ENCODE data around the gene NSUN2.

DNA sequence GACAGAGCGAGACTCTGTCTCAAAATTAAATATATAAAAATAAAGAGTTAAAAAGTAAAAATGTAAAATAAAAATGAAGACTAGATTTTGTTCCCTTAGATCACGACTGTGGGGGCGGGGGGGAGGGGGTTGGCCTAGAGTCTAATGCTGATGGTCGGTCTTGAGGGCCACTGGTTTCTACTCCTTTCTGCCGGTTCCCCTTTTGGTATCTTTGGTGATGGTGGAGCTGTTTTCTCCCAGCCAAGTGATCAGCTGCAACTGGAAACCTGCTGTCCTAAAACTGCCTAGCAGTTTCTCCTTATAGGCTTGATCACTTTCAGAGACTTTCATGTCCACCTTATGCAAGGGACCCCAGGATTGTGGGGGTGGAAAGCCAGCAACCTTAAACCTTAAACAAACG is 1.5 kb upstream of the NSUN2 start:
- TF ChIP-seq, protein P1, sequence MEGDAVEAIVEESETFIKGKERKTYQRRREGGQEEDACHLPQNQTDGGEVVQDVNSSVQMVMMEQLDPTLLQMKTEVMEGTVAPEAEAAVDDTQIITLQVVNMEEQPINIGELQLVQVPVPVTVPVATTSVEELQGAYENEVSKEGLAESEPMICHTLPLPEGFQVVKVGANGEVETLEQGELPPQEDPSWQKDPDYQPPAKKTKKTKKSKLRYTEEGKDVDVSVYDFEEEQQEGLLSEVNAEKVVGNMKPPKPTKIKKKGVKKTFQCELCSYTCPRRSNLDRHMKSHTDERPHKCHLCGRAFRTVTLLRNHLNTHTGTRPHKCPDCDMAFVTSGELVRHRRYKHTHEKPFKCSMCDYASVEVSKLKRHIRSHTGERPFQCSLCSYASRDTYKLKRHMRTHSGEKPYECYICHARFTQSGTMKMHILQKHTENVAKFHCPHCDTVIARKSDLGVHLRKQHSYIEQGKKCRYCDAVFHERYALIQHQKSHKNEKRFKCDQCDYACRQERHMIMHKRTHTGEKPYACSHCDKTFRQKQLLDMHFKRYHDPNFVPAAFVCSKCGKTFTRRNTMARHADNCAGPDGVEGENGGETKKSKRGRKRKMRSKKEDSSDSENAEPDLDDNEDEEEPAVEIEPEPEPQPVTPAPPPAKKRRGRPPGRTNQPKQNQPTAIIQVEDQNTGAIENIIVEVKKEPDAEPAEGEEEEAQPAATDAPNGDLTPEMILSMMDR (IDR thresholded peaks at IDR 0.05; ENCODE audit: low read length), result no peak
- no peak for TF ChIP-seq EZH2 (optimal IDR thresholded peaks at IDR 0.05; ENCODE audit: low read depth, low read length)
